Hair follicular keratinocyte (primary cell): Measurements from ENCODE around the gene PCDHGA8. TPM values are rescaled to one million over a fixed set of nuclear protein-coding genes. Genes with fewer than 3 reads are reported as not detected.

ENCODE experiments used
- total RNA-seq: library from RNA; depleted of rRNA; stranded (reverse); fragments of >200 nt; gene quantifications from 2 replicates; pipeline ENCODE4 v1.2.3, GENCODE V29; 2015

PCDHGA8 gene
- 0.08 and 0.39 TPM in 2 replicates for total RNA-seq

DNA sequence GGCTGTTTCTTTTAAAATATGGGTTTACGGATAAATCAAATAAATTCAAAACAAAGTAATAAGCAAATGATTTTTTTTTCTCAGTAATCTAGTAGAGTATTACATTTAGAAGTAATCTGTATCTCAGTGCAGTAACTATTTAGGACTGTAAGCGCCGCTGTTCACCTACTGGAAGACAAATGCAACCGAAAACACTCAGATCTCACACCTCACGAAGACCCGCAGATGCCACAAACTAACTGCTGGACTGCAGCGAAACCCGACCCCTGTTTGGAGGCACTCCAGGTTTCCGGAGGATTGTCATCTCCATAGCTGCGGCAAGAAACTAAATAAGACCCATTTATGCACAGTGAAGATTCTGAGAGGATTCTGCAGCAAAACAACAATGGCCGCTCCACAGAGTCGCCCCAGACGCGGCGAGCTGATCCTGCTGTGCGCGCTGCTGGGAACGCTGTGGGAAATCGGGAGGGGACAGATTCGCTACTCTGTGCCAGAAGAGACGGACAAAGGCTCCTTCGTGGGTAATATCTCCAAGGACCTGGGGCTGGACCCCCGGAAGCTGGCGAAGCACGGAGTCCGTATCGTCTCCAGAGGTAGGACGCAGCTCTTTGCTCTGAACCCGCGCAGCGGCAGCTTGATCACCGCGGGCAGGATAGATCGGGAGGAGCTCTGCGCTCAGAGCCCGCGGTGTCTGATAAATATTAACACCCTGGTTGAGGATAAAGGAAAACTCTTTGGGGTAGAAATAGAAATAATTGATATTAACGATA lies at the start of gene PCDHGA8:
Gene PCDHGA8, plus strand, starts transcription at position 205 of the 770 bp plus-strand sequence. Its CDS starts 181 bp downstream, at position 386.

DNA sequence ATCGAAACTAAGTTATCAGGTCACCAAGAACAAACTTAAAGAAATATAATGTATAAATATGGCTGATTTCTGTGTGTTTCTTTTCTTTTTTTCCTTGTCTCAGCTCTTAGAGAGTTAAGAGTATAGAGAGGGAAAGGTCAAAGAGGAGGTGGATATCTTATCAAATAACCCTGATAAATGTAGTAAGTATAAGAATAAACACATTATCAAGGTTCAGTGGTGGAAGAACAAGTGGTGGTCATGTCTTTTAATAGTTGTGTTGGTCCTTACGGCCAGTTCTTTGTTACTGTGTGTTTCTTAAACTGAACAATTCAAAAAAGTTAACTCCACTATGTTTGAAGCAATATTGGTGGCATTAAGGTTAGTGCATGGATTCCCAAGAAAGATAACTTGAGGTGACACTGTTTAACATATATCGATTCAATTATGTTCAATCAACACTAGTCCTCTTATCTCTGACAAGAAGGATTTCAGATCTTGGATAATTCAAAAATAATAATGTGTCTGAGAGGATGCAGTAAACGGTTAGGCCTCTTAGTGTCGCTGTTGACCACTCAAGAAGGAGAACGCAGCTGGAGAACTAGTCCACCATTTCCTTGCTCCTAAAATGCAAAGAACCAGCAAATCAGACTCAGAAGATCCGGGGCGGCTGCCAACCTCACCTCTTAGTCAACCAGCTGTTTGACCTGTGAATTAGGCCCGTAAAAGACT lies 49.0 kb upstream of the PCDHGA8 start, which contains the start of gene PCDHGA3:
Gene PCDHGA3, plus strand, starts transcription at position 588 of the 711 bp plus-strand sequence. CDS start 205 bp downstream, outside the sequence.

GRCh38 chr5:141349917-141350619 lies 42.4 kb upstream of the PCDHGA8 start, which contains the start of gene PCDHGB1:
TSS of gene PCDHGB1 (plus strand) at chr5:141350099. CDS start at chr5:141350261, 162 bp downstream.

GRCh38 chr5:141354900-141355469 lies 37.4 kb upstream of the PCDHGA8 start, which contains the start of gene PCDHGA4:
TSS of gene PCDHGA4 (plus strand) at chr5:141355021. CDS start at chr5:141355108, 87 bp downstream.

GRCh38 chr5:141359790-141360426 lies 32.5 kb upstream of the PCDHGA8 start, which contains the start of gene PCDHGB2:
TSS of gene PCDHGB2 (plus strand) at chr5:141359994. CDS start at chr5:141360136, 142 bp downstream.

GRCh38 chr5:141363952-141364660 lies 28.3 kb upstream of the PCDHGA8 start, which contains the start of gene PCDHGA5:
TSS of gene PCDHGA5 (plus strand) at chr5:141364162. CDS start at chr5:141364331, 169 bp downstream.

DNA sequence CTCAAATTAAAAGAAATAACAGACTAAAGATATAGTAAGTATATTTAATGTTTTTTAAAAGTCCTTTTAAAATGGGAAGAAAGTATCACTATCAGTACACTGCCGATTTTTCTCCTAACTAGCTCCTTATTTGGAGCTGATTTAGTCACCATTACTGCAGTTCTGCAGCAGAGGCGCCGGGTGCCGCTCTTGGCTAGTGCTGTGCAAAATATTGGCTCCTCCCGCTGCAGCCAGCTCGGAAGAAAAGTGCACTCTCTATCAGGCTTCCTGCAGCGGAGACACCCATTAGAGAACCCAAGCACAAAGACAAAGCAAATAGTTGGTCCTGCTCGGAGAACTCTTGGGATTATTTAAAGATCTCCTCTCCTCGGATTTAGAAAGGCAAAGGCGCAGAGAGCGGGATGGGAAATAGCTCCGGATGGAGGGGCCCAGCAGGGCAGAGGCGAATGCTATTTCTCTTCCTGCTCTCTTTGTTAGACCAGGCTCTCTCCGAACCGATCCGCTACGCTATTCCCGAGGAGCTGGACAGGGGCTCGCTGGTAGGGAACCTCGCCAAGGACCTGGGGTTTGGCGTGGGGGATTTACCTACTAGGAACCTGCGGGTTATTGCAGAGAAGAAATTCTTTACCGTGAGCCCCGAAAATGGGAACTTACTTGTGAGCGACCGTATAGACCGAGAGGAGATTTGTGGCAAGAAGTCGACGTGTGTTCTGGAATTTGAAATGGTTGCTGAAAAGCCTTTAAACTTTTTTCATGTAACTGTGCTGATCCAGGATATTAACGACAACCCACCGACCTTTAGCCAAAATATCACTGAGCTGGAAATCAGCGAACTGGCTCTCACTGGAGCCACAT lies 22.2 kb upstream of the PCDHGA8 start, which contains the start of gene PCDHGB3:
Gene PCDHGB3, plus strand, starts transcription at position 249 of the 855 bp plus-strand sequence. Its CDS starts 153 bp downstream, at position 402.

DNA sequence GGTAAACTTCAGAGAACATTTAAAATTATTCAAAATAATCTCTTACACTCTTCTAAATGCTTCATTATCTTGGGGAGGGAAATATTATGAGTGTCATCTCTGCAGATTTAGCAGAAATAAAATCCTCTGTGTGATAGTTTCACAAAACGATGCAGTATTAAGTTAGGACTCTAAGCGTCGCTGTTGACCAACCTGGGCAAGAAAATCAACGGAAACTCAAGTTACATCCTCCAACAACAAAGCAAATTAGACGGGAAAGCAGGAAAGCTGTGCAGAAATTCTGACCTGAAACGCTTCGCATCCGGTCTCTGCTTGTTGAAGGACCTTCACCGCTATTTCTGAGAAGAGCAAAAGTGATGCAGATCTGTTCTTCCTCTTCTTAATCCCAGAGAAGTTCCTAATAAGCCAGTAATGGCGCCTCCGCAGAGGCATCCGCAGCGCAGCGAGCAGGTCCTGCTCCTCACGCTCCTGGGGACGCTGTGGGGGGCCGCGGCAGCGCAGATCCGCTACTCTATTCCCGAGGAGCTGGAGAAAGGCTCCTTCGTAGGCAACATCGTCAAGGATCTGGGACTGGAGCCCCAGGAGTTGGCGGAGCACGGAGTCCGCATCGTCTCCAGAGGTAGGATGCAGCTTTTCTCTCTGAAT lies 18.6 kb upstream of the PCDHGA8 start, which contains the start of gene PCDHGA6:
Gene PCDHGA6, plus strand, starts transcription at position 219 of the 645 bp plus-strand sequence. Its CDS starts 193 bp downstream, at position 412.

DNA sequence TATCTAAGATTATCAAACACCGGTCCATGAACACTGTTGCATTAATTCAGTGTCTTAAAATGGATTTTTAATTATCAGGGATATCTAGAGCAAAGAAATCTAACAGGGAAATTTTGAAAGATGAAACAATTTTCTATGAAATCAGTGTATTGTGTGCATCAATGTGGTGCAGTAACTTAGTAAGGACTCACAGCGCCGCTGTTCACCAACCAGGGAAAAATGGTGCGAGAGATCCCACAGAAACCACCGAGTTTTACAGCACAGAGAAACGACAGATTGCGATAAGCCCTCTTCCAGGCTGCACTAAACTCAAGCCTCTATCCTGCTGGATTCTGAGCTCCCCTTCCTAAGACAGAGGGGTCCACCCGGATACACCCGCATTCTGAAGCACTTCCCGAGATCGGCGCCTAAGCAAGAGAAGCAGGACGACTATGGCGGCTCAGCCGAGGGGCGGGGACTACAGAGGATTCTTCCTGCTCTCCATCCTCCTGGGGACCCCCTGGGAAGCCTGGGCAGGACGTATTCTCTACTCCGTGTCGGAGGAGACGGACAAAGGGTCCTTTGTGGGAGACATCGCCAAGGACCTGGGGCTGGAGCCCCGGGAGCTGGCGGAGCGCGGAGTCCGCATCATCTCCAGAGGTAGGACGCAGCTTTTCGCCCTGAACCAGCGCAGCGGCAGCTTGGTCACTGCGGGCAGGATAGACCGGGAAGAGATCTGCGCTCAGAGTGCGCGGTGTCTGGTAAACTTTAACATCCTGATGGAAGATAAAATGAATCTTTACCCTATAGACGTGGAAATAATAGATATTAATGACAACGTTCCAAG lies 9.8 kb upstream of the PCDHGA8 start, which contains the start of gene PCDHGA7:
Gene PCDHGA7, plus strand, starts transcription at position 274 of the 826 bp plus-strand sequence. Its CDS starts 158 bp downstream, at position 432.

DNA sequence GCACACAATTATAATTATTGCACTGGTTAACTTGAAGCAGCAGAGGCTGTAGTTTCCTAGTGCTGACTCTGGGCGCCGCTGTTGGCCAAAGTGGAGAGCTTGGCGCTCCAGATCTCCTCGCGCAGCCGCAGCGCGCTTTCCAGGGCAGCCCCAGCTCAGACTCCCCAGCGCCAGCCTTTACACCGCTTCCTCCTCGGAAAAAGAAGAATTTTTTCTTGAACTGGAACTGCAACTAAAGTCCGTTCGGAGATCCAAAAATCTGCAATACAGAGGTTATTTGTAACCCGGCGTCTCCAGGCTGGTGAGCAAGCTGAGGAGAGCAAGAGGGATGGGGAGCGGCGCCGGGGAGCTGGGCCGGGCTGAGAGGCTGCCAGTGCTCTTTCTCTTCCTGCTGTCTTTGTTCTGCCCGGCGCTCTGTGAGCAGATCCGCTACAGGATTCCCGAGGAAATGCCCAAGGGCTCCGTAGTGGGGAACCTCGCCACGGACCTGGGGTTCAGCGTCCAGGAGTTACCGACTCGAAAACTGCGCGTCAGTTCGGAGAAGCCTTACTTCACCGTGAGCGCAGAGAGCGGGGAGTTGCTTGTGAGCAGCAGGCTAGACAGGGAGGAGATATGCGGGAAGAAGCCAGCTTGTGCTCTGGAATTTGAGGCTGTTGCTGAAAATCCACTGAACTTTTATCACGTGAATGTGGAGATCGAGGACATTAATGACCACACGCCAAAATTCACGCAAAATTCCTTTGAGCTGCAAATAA lies 4.7 kb upstream of the PCDHGA8 start, which contains the start of gene PCDHGB4:
Gene PCDHGB4, plus strand, starts transcription at position 142 of the 755 bp plus-strand sequence. Its CDS starts 187 bp downstream, at position 329.

GRCh38 chr5:141397756-141398551 lies 5.5 kb downstream of the PCDHGA8 start, which contains the start of gene PCDHGB5:
TSS of gene PCDHGB5 (plus strand) at chr5:141397947. CDS start at chr5:141398128, 181 bp downstream.

DNA sequence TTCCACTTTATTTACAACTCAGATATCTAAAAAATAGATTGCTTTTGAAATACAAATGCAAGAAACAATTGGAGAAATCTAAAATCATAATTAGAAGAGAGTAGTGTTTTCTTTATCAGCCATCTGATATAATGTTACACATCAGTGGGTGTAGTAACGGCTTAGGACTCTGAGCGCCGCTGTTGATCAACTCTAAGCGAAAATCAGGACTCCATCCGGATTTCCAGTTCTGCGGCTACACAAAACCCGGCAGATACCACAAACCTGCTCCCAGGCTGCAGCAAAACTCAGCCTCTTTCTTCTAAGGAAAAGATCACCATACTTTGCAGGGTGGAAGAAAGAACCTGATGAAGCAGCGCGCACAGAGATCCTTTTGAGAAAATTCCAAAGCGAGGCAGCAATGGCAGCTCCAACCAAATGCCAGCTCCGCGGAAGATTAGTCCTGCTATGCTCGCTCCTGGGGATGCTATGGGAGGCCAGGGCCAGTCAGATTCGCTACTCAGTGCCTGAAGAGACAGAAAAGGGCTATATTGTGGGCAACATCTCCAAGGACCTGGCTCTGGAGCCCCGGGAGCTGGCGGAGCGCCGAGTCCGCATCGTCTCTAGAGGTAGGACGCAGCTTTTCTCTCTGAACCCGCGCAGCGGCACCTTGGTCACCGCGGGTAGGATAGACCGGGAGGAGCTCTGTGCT lies 10.3 kb downstream of the PCDHGA8 start, which contains the start of gene PCDHGA9:
Gene PCDHGA9, plus strand, starts transcription at position 226 of the 691 bp plus-strand sequence. Its CDS starts 175 bp downstream, at position 401.

DNA sequence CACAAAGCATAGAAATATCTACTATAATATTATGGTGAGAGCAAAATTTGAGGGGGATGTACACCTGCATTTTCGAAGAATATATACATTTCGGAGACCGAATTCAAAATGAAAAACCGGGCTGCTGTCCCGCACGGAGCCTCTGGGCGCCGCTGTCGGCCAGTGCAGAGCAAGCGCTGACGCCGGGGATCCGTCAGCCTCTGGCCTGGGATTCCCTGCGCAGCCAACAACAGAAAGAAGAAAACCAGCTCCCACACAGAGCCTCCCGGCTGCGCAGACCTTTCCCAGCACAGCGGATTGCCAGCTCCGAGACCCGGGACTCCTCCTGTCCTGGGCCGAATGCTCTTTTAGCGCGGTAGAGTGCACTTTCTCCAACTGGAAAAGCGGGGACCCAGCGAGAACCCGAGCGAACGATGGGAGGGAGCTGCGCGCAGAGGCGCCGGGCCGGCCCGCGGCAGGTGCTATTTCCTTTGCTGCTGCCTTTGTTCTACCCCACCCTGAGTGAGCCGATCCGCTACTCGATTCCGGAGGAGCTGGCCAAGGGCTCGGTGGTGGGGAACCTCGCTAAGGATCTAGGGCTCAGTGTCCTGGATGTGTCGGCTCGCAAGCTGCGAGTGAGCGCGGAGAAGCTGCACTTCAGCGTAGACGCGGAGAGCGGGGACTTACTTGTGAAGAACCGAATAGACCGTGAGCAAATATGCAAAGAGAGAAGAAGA lies 15.5 kb downstream of the PCDHGA8 start, which contains the start of gene PCDHGB6:
Gene PCDHGB6, plus strand, starts transcription at position 232 of the 716 bp plus-strand sequence. Its CDS starts 182 bp downstream, at position 414.

GRCh38 chr5:141412854-141413539 lies 20.6 kb downstream of the PCDHGA8 start, which contains the start of gene PCDHGA10:
TSS of gene PCDHGA10 (plus strand) at chr5:141412987. CDS start at chr5:141413176, 189 bp downstream.

